ENCODE measurements around the gene MICU1.

MICU1 gene

DNA sequence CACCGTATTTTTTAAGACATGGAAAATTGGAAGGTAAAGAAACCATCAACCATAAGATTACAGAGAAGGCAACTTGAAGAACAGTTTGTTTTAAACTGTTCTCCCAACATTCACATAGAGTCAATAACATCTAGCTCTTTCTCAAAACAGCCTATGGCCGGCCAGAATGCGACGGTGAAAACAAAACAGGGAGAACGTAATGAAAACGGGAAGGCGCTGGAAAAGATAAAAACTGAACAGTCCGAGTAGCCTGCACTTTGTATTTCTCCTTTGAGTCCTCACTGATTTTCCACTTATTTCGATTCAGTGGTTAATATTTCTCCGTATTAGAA lies 637 bp downstream of the MICU1 start:
- no peak for DNase-seq

DNA sequence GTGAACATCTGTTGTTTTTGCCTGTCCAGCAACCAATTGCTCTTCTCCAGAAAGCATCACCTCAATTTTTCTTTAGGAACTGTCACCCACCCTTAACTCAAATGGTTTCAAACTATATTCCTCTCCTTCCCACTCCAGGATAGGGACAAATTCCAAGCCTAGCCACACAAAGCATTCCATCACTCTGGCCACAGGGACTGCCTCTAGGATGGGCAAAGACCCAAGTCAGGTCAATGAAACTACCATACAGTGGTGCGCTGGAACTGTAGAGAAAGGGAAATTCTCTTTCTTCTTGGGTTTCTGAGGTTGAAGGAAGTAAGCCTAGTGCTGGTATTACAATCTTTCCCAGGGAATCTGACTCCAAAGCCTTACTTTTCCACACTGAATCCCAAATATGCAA lies 3.6 kb downstream of the MICU1 start:
- no peak for DNase-seq

DNA sequence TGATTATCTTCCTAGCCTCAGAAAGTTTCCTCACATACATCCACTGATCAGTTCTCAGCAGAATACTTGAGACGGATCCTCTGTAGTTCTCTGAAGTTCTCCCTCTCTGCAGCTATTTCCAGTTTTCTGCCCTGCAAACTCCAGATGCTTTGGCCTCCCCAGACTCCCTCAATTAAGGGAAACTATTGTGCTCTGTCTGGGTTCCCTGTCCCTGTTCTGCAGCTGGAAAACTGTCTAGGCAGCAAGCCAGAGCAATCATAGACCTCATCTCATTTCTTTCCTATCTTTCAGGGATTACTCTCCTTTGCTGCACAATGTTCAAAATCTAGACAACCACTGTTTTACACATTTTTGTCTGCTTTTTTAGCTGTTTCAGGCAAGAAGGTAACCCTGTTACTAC lies 9.2 kb downstream of the MICU1 start:
- no peak for DNase-seq

DNA sequence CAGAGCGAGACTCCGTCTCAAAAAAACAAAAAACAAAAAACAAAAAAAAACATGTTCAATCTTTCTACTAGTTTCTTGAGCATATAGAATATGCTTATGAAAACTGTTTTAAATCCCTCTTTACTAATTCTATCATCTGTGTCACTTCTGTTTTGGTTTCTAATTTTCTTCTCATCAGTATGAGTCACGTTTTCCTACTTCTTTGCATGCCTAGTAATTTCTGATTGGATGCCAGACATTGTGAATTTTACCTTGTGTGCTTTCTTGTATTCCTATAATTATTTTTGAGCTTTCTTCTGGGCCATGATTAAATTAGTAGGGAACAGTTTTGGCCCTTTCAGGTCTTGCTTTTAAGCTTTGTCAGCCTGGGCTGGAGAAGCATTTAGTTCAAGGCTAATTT lies 9.9 kb downstream of the MICU1 start:
- DNase-seq: no peak

DNA sequence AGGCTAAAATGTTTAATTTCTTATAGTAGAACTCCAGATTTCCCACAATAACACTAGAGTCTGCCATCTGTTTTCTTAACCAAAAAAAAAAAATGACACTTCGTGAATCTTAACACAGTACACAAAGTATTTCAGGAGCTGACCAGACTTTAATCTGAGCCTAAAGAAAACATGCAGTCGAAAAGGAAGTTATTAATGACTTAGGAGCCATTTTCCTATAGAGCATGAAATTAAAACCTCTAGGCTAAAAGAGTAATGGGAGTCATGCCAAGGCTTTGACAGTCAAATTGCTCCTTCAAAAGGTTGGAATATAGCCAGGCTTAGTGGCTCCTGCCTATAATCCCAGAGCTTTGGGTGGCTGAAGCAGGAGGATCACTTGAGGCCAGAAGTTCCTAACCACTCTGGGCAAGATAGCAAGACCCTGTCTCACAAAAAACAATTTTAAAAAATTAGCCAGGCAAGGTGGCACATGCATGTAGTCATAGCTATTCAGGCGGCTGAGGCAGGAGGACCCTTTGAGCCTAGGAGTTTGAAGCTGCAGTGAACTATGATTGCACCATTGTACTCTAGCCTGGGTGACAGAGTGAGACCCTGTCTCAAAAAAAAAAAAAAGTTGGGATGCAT lies 13.6 kb downstream of the MICU1 start:
- DNase-seq: no peak

DNA sequence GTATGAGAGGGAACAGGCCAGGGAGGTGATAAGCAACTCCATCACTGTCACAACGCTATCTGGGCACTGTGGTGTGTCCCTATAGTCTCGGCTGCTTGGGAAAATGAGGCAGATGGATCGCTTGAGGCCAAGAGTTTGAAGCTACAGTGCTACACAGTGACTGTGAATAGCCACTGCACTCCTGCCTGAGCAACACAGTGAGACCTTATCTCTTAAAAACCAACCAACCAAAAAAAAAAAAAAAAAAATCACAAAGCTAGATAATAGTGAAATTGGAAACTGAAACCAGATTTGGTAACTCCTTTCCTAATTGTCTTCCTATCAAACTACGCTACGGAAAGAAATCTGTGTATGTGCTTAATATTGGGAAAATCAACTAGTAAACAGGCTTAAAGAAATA lies 14.1 kb downstream of the MICU1 start:
- no peak for DNase-seq

DNA sequence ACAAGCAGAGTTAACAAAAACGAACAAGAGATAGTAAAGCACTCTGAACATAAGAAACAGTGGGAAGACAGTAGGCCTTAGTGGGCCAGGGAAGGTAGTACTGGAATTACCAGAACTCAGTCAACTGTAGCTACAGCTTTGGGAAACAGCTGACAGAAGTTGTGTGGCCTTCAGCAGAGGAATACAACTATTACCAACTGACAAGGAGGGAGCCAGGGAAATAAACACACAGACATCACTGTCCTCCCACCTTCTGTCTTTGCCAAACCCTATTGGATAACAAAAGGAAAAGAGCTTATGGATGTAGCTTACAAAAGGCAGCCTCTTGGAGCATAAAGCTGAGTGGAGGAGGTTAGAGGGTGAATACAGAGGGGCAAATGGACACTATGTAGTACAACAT lies 15.4 kb downstream of the MICU1 start:
- no peak for DNase-seq

DNA sequence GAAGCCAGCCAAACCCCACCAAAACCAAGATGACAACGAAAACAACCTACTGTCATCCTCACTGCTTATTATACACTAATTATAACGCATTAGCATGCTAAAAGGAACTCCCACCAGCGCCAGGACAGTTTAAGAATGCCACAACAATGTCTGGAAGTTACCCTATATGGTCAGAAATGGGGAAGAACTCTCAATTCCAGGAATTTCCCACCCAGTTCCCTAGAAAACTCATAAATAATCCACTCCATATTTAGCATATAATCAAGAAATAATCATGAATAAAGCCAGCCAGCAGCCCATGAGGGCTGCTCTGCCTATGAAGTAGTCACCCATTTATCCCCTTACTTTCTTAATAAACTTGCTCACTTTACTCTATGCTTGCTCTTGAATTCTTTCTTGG lies 20.8 kb downstream of the MICU1 start:
- no peak for DNase-seq

DNA sequence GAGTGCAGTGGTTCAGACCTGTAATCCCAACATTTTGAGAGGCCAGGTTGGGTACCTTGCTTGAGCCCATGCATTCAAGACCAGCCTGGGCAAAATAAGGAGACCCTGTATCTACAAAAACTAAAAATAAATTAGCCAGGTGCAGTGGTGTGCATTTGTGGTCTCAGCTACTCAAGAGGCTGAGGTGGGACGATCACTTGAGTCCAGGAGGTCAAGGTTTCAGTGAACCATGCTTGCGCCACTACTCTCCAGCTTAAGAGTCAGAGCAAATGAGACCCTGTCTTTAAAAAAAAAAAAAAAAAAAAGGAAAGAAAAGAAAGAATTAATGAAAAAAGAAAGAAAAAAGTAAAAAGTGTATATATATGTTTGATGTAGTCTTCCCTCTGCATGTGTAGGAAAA lies 24.7 kb downstream of the MICU1 start:
- DNase-seq: no peak

DNA sequence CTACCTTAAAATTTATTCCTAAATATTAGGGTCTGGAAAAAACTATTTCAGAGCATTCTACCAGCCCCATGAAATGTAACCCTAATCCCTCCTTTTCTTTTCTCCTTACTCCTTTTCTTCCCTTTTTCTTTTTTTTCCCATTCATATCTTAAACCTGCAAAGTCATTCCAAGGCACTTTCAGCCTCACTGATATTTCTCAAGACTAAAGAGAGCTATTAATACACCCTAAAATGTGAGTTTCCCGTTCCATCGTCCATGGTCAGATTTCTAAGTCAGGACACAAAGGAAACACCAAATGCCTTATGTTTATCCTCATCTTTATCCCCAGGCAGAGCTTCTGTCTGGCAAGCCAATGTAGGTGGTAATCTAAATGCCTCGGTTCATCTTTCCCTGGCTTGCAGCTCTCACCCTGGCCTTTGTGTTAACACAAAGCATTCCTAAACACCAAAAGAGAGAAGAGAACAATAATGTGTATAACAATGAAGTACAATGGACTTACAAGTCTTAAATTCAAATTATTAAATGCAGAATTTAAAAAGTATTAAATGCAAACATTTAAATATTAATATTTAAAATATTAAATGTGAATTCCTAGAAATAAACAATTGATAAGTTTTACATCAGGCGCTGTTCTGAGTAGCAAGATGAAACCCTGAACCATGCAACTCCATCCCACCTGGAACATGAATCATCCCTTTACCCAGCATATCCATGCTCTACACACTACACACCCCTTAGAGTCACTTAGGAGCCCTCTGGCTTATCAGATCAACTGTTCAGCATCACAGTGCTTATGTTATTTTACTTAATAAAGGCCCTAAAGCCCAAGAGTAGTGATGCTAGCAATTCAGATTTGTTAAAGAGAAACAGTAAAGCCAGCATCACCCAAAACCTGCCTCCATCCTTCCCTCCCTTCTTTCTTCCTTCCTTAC lies 26.8 kb downstream of the MICU1 start:
- DNase-seq: no peak

DNA sequence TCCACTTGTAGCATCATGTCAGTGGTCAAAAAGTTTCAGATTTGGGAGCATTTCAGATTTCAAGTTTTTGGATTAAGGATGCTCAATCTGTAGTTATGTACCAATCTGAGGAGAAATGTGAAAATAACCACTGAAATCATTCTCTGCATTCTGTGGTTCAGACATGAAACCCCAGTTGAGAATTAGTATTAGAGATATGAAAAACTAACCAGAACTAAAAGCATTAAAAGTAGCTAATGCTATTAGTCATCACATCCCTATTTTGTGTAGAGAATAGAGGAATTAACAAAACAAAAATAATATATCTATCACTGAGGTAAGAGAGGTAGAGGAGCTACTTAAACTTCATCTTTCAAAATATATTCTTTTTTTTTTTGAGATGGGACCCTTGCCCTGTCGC lies 28.0 kb downstream of the MICU1 start:
- no peak for DNase-seq

DNA sequence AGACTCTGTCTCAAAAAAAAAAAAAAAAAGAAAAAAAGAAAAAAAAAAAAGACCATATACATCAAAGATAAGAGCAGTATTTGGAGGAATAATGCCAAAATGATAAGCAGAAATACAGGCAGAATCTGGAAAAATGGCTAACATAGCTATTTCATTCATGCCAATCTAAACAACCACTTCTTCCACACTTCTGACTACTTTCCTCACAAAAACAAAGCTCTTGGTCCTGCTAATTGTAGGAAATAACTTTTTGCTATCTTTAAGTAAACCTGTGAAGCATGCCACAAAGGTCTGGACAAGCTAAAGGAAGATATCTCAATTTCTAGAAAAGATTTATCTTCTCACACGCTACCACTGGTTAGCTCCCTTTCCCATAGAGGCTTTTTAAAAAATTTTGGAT lies 30.4 kb downstream of the MICU1 start:
- DNase-seq: no peak

DNA sequence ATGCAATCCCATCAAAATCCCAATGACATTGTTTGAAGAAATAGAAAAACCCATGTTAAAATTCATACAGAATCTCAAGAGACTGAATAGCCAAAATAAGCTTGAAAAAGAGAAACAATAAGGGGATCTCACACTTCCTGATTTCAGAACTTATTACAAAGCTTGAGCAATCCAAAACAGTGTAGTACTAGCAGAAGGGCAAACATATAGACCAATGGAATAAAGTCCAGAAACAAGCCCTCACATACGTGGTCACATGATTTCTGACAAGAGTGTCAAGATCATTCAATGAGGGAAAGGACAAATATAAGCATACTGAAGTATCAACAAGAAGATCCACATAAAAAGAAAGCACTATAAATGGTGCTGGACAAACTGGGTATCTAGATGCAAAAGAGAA lies 31.9 kb downstream of the MICU1 start:
- no peak for DNase-seq

DNA sequence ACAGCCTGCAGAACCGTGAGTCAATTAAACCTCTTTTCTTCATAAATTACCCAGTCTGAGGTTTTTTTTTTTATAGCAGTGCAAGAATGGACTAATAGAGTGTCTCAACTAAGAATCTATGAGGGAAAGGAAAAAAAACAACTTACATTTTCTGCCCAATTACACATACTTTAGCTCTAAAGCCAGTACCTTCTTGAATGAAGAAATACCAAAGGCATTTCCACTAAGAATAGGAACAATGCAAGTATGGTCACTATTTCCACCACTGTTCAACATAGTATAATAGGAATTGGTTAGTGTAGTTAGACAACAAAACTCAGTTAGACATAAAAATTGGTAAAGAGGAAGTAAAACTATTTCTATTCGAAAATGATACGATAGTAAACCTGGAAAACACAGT lies 37.6 kb downstream of the MICU1 start:
- no peak for DNase-seq

DNA sequence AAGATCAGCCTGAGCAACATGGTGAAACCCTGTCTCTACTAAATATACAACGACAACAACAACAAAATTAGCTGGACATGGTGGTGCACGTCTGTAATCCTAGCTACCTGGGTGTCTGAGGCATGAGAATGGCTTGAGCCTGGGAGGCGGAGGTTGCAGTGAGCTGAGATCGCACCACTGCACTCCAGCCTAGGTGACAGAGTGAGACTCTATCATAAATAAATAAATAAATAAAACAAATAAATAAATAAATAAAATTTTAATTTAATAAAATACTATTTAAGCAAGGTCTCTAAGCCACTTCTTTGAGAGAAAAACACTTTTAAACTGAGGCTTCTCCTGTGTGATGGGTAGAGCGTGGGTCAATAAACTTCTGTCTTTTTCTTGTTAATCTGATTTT lies 38.3 kb downstream of the MICU1 start:
- no peak for DNase-seq

DNA sequence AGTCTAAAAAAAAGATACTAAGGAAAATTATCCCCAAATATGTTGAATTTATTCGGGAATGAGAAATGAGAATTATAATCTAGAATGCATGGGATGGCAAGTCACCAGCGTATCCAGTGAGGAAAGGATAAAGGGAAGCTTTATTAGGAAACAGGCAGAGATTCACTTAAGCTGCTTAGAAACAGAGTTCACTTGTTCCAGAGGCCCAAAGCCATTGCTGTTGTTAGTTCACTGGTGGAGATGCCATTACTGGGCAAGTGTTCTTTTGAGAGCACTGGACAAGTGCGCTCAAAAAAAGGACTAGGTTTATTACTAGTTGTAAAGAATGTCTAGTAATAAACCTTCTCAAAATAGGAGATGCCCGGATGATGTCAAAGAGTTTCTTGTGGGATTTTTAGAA lies 51.2 kb downstream of the MICU1 start:
- DNase-seq: no peak

DNA sequence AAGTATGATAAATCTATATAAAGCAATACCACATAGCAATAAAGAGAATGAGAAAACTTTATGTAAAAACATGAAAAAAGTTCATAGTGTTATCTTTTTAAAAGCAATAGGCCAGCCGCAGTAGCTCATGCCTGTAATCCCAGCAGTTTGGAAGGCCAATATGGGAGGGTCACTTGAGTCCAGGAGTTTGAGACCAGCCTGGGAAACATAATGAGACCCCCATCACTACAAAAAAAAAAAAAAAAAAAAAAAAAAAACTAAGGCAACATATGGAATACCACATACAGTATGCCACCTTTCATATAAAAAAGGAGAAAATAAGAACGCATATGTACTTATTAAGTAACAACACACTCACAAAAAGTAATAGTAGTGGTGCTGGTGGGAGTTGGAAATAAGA lies 52.8 kb downstream of the MICU1 start:
- DNase-seq: no peak

DNA sequence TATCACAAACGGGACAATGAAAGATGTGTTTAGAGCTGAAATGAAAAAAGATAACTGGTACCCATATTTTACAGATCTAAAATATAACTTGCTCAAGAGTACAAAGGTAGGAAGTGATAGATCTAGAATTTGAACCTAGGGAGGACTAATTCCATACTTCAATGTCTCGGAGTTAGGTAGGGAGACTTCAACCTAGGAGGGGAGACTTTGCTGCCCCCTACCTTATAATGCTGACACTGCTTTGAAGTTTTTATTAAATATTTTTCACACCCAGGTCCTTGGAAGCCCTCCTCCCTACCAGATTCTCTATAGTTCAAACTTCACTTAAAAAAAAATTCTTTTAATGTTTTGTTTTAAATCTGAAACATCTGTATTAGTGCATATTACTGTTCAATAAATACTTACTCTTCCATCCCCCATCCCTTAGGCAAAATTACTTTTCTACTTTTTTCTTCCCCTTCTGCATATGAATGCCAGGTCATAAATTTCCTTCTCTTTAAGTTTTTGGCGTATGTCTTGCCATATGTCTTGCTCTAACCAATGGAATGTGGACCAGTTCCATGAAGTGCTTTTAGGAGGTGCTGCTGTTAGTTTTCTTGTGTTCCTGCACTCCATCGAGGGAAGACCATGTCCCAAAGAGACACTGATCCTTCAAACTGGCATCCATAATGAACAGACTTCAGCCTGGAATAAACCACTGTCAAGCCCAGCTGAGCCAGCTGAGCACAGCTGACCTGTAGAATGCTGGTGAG lies 57.8 kb downstream of the MICU1 start:
- DNase-seq: no peak

DNA sequence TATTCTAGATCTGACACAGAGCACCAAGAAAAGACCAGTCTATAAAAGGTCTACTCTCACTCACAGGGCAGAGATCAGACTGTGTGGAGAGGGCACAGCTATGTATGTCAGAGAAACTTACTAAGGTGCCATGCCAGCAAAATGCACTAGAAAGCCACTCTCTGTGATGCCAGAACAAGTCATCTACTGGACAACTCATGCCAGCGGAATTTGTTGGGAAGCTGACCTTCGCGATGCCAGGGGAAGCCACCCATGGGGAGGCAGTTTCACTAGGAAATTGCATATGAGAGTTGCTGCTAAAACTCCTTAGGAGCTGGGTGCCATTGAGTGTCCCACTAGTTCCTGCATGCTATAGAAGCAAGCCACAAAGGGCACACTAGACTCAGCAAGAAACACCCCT lies 58.5 kb downstream of the MICU1 start:
- no peak for DNase-seq

DNA sequence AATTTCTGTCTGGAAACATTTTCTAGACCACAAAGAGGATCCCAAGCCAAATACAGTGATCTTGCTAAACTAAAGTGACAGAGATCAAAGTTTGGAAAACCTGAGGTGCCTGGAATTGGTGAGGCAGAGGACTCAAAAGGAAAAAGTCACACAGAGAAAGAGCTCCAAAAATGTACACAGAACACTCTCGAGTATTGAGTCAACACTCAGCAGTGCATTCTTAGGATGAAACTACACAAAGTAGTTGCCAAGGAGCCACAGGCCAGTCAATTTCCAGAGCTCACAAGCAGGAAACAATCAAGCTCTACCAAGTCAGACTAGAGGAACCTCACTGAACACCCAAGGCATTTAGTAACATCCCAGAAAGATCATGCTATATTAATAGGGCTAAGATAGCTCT lies 61.3 kb downstream of the MICU1 start:
- no peak for DNase-seq

DNA sequence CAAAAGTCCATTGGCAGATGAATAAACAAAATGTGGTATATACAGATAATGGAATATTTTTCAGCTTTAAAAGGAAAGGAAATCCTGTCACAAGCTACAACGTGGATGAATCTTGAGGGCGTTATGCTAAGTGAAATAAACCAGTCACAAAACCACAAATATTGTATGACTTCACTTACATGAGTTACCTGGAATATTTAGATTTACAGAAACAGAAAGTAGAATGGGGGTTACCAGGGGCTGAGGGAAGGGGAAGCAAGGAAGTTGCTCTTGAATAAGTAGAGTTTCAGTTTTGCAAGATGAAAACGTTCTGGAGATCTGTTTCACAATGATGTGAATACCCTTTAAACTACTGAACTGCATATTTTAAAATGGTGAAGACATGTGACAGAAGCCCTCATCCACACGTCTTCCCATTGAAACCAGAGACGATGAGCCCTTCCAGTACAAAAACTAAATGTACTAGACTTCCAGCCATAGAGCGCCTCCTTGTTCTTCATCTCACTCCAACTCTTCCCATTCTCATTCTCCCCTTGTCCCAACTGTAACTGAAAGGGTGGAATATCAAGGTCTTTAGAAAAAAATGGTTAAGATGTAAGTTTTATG lies 62.4 kb downstream of the MICU1 start:
- DNase-seq: no peak

DNA sequence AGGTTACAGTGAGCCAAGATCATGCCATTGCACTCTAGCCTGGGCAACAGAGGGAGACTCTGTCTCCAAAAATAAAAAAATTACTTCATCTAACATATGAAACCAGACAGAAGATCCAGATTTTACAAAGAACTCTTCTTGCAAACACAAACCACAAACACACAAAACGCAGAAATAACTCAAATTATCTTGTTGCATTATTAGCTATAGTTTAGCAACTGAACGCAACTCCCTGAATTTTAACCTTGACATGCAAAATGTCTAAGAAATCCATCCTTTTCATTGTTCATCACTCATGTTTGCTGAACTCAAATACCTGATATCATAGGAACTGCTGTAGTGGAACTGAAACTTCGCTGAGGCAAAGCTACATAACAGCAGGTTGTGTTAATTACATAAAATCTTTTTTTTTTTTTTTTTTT lies 64.1 kb downstream of the MICU1 start:
- DNase-seq: no peak

DNA sequence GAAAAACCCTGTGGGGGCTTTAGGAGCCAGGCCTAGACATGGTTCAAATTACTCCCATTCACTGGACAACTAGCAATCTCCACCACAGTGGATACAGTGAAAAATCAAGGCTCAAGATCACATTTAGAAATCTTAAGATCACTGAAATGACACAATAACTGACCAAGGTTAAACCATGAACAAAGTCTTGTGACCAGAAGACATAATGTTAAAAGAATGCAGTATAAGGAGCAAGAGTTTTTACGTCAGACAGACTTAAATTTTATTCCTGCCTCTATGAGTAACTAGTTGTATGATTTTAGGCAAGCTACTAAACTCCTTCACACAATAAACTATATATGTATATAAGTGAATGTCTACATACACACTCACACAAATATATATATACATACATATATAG lies 68.5 kb downstream of the MICU1 start:
- DNase-seq: no peak

DNA sequence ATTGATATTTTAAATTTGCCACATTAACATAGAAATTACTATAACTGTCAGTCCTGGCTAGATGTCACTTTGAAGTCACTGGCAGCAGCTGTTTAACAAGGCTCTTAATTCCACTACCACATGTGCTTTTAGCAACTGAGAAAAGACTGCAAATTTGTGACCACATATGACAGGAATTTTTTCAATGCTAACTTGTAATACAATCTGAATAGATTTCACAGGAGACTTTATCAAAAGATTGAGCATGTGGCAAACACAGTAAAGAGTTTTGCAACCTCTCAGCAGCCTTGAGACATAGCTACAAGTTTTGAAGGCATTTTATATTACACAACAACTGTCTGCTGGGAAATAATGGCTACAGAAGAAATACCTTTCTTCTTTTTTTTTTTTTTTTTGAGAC lies 73.0 kb downstream of the MICU1 start:
- no peak for DNase-seq
